Stromal cell of bone marrow (primary cell): ENCODE results near the gene SRRM4.
A peak's percentile ranks its signal among the peaks of the same experiment; 100 is the strongest.
"Not testable (repeated sequence)": the region's sequence is repeated elsewhere in the genome, so short reads cannot be mapped to it uniquely, and the experiment has no call there.

Experiments
- DNase-seq: peaks from one replicate; pipeline ENCODE4 v3.0.0-alpha.2; 2012; ENCODE audit warnings: low read depth

SRRM4 gene

GRCh38 chr12:119011231-119011630, 29.9 kb downstream of the SRRM4 start:
- DNase-seq, result no peak

- no peak for DNase-seq
Measured at GRCh38 chr12:119012179-119012578, 30.8 kb downstream of the SRRM4 start.

GRCh38 chr12:119013023-119013422, 31.7 kb downstream of the SRRM4 start:
- no peak for DNase-seq

GRCh38 chr12:119014368-119014767, 33.0 kb downstream of the SRRM4 start:
- DNase-seq, result no peak

GRCh38 chr12:119016715-119017114, 35.4 kb downstream of the SRRM4 start:
- no peak for DNase-seq

- DNase-seq, result no peak
Measured at GRCh38 chr12:119019166-119019565, 37.8 kb downstream of the SRRM4 start.

GRCh38 chr12:119020406-119021360, 39.3 kb downstream of the SRRM4 start:
- no peak for DNase-seq

- no peak for DNase-seq
Measured at GRCh38 chr12:119024356-119024755, 43.0 kb downstream of the SRRM4 start.

GRCh38 chr12:119025786-119026185, 44.4 kb downstream of the SRRM4 start:
- DNase-seq, result no peak

- not testable (repeated sequence) for DNase-seq
Measured at GRCh38 chr12:119033332-119033731, 52.0 kb downstream of the SRRM4 start.

- DNase-seq, result no peak
Measured at GRCh38 chr12:119036878-119037825, 55.8 kb downstream of the SRRM4 start.

- DNase-seq, result no peak
Measured at GRCh38 chr12:119044094-119044493, 62.8 kb downstream of the SRRM4 start.

GRCh38 chr12:119047641-119048040, 66.3 kb downstream of the SRRM4 start:
- DNase-seq, result no peak

GRCh38 chr12:119050663-119051062, 69.3 kb downstream of the SRRM4 start:
- no peak for DNase-seq

- DNase-seq, result no peak
Measured at GRCh38 chr12:119051474-119051873, 70.1 kb downstream of the SRRM4 start.

- no peak for DNase-seq
Measured at GRCh38 chr12:119052001-119052400, 70.7 kb downstream of the SRRM4 start.

GRCh38 chr12:119055977-119056376, 74.6 kb downstream of the SRRM4 start:
- no peak for DNase-seq

GRCh38 chr12:119060847-119061796, 79.8 kb downstream of the SRRM4 start:
- DNase-seq, result peak; percentile 1

GRCh38 chr12:119068129-119068856, 87.0 kb downstream of the SRRM4 start:
- DNase-seq, result no peak

- no peak for DNase-seq
Measured at GRCh38 chr12:119069147-119069642, 87.9 kb downstream of the SRRM4 start.

GRCh38 chr12:119071176-119071575, 89.8 kb downstream of the SRRM4 start:
- DNase-seq, result no peak
